ENCODE results near the gene OGT. TPM values are rescaled to one million over a fixed set of nuclear protein-coding genes. Genes with fewer than 3 reads are reported as not detected.
"Not testable (repeated sequence)": the region's sequence is repeated elsewhere in the genome, so short reads cannot be mapped to it uniquely, and the experiment has no call there.

The OGT gene
- total RNA-seq, 4 donors from 2014 or later, result 56.3 to 157 (median 67.0) TPM

DNA sequence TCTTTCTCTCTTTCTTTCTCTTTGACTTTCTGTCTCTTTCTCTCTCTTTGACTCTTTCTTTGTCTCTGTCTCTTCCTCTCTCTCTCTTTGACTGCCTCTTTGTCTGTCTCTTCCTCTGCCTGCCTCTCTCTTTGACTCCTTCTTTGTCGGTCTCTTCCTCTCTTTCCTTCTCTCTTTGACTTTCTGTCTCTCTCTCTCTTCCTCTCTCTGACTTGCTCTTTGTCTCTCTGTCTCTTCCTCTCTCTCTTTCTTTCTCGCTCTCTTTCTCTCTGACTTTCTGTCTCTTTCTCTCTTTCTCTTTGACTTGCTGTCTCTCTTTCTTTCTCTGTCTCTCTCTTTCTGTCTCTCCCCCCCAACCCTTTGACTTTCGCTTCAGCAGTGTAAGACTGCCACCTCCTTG lies 36.4 kb upstream of the OGT start:
- H3K4me1 ChIP-seq, result peaks cover 0 to 14% (median 0%) of the 10 kb centered on the region in 3 donors
- intact Hi-C loops (cut with DNase I), result no loop called here
- whole genome bisulfite sequencing, 2 donors, result 80 to 82% methylated on average over 3 of the region's 3 CpGs
- TF ChIP-seq POLR2A (IDR thresholded peaks at IDR 0.05), result no peak
- TF ChIP-seq, protein P1, sequence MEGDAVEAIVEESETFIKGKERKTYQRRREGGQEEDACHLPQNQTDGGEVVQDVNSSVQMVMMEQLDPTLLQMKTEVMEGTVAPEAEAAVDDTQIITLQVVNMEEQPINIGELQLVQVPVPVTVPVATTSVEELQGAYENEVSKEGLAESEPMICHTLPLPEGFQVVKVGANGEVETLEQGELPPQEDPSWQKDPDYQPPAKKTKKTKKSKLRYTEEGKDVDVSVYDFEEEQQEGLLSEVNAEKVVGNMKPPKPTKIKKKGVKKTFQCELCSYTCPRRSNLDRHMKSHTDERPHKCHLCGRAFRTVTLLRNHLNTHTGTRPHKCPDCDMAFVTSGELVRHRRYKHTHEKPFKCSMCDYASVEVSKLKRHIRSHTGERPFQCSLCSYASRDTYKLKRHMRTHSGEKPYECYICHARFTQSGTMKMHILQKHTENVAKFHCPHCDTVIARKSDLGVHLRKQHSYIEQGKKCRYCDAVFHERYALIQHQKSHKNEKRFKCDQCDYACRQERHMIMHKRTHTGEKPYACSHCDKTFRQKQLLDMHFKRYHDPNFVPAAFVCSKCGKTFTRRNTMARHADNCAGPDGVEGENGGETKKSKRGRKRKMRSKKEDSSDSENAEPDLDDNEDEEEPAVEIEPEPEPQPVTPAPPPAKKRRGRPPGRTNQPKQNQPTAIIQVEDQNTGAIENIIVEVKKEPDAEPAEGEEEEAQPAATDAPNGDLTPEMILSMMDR (IDR thresholded peaks at IDR 0.05), result no peak
- no peaks in the 10 kb centered on the region for H3K27me3 ChIP-seq
- H3K9me3 ChIP-seq, result no peaks in the 10 kb centered on the region
- H3K27ac ChIP-seq, result no peak overlapping the region
- DNase-seq, result no peak
- no peaks in the 10 kb centered on the region for H3K36me3 ChIP-seq
- H3K4me3 ChIP-seq, result no peak overlapping the region

DNA sequence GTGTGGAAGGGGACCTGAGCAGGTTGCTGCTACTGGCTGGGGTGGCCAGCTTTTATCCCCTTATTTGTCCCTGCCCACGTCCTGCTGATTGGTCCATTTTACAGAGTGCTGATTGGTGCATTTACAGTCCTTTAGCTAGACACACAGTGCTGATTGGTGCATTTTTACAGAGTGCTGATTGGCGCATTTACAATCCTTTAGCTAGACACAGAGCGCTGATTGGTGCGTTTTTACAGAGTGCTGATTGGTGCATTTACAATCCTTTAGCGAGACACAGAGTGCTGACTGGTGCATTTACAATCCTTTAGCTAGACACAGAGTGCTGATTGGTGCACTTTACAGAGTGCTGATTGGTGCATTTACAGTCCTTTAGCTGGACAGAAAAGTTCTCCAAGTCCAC lies 30.8 kb upstream of the OGT start:
- H3K9me3 ChIP-seq; intact Hi-C loops (cut with DNase I); H3K36me3 ChIP-seq; H3K4me3 ChIP-seq; H3K4me1 ChIP-seq; DNase-seq; H3K27ac ChIP-seq; H3K27me3 ChIP-seq: not testable (repeated sequence)
- WGBS, 2 donors, result 83 to 100% methylated on average over 4 to 5 of the region's 5 CpGs

DNA sequence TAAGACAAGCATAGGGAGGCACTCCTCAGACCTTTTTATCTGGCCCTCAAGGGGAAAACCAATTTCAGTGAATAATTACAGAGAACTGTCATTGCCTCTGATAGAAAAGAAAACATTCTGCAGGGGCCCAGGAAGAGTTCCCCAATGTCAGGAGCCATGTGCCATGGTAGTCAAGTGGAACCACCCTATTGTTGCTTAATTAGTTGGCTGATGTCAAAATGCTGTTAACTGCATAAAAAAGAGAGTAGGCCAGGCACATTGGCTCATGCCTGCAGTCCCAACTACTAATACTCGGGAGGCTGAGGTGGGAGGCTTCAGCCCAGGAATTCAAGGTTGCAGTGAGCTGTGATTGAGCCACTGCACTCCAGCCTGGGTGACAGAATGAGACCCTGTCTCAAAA lies 28.6 kb upstream of the OGT start:
- H3K4me3 ChIP-seq, result no peak overlapping the region
- no peaks in the 10 kb centered on the region for H3K36me3 ChIP-seq
- DNase-seq, result no peak
- intact Hi-C loops (cut with DNase I), result no loop called here
- H3K9me3 ChIP-seq, result no peaks in the 10 kb centered on the region
- no peak overlapping the region for H3K27ac ChIP-seq
- TF ChIP-seq, protein P1 (IDR thresholded peaks at IDR 0.05), result no peak
- TF ChIP-seq POLR2A (IDR thresholded peaks at IDR 0.05), result no peak
- H3K4me1 ChIP-seq, result no peaks in the 10 kb centered on the region
- H3K27me3 ChIP-seq, result no peaks in the 10 kb centered on the region
- WGBS, 2 donors, result 75% methylated on average over 1 of the region's 1 CpG; no CpG with 5 or more reads in 1 of the 2 donors

DNA sequence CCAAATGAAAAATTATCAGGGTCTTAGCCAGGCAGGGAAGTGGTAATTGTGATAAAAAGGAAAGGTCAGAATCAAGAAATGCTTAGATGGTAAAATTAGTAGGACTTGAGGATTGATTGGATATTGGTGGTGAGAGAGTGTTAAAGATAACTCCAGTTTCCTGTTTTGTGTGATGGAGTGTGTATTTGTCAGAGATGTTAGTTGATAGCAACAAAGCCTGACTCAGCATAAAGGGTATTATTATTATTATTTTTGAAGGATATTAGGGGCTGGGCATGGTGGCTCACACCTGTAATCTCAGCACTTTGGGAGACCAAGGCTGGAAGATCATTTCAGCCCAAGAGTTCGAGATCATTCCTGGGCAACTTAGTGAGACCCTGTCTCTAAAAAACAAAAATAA lies 23.6 kb upstream of the OGT start:
- Histone ChIP-seq H3K36me3 (no peaks in the 10 kb centered on the region), H3K4me3 (no peak overlapping the region), H3K9me3 (no peaks in the 10 kb centered on the region), H3K4me1 (no peaks in the 10 kb centered on the region), H3K27ac (no peak overlapping the region), H3K27me3 (no peaks in the 10 kb centered on the region)
- DNase-seq, result no peak
- TF ChIP-seq, protein P1 (IDR thresholded peaks at IDR 0.05), result no peak
- TF ChIP-seq POLR2A (IDR thresholded peaks at IDR 0.05), result no peak
- 79 to 83% methylated on average over 1 of the region's 1 CpG for WGBS, 2 donors
- intact Hi-C loops (cut with DNase I), result no loop called here

DNA sequence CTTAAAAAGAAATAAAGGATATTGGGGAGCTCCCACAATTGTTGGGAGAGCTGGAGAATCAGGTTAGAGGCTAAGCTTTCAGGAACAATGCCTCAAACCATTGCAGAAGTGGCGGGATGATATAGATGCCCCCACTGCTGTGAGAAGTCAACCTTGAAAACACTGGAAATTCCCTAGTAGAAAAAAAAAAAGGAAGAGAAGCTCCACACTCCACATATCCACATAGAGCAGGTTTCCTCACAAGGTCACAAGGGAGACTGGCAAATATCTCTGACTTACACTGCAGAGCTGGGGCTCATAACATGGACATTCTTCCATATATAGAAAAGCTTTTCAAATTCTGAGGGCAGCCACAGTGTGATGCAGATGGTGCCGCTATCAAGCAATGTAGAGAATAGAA lies 22.7 kb upstream of the OGT start:
- whole genome bisulfite sequencing, 2 donors, result 43 to 85% methylated on average over 1 to 2 of the region's 2 CpGs
- Histone ChIP-seq H3K27me3 (no peaks in the 10 kb centered on the region), H3K9me3 (no peaks in the 10 kb centered on the region), H3K27ac (no peak overlapping the region), H3K4me3 (no peak overlapping the region), H3K4me1 (no peaks in the 10 kb centered on the region), H3K36me3 (no peaks in the 10 kb centered on the region)
- no peak for DNase-seq
- TF ChIP-seq POLR2A (IDR thresholded peaks at IDR 0.05), result no peak
- TF ChIP-seq, protein P1 (IDR thresholded peaks at IDR 0.05), result no peak
- intact Hi-C loops (cut with DNase I), result no loop called here

DNA sequence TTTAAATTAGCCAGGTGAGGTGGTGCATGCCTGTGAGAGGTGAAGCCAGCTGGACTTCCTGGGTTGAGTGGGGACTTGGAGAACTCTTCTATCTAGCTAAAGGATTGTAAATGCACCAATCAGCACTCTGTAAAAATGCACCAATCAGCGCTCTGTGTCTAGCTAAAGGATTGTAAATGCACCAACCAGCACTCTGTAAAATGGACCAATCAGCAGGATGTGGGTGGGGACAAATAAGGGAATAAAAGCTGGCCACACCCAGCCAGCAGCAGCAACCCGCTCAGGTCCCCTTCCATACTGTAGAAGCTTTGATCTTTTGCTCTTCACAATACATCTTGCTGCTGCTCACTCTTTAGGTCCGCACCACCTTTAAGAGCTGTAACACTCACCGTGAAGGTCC lies 19.2 kb upstream of the OGT start:
- intact Hi-C loops (cut with DNase I); H3K27ac ChIP-seq; H3K9me3 ChIP-seq; DNase-seq; H3K36me3 ChIP-seq; H3K27me3 ChIP-seq; H3K4me1 ChIP-seq; H3K4me3 ChIP-seq: not testable (repeated sequence)
- WGBS, 2 donors, result 83 to 89% methylated on average over 3 to 4 of the region's 4 CpGs

Data from esophagus squamous epithelium (tissue), 5 donors.